Brain microvascular endothelial cell (primary cell): ENCODE measurements around the gene MIAT.
A peak's percentile ranks its signal among the peaks of the same experiment; 100 is the strongest.

Experiments
- DNase-seq: peaks from one replicate; pipeline ENCODE4 v3.0.0-alpha.2; 2020
- H3K27ac ChIP-seq: fragments of 250-450 bp; sonication (Bioruptor Pico); 2 replicates; pipeline ENCODE4 v1.5.1; 2020; ENCODE audit warnings: mild to moderate bottlenecking, moderate library complexity
- H3K27me3 ChIP-seq: fragments of 250-450 bp; sonication (Bioruptor Pico); replicated peaks from 2 replicates; pipeline ENCODE4 v1.5.1; 2020; ENCODE audit warnings: mild to moderate bottlenecking
- H3K36me3 ChIP-seq: fragments of 250-450 bp; sonication (Bioruptor Pico); replicated peaks from 2 replicates; pipeline ENCODE4 v1.5.1; 2020; ENCODE audit warnings: mild to moderate bottlenecking
- H3K4me3 ChIP-seq: 2 replicates; pipeline ENCODE4 v1.5.1; 2011; ENCODE audit warnings: low read depth, mild to moderate bottlenecking, control low read depth, low read length, moderate library complexity
- CTCF ChIP-seq: IDR thresholded peaks from 2 replicates; pipeline ENCODE4 v1.5.1; 2011; ENCODE audit warnings: low read depth, mild to moderate bottlenecking, moderate library complexity, low read length, control low read depth, inconsistent platforms; ENCODE audit errors: missing control alignments
- in situ Hi-C: cut with HindIII; loops from 2 replicates; pipeline ENCODE4 v1.10.0; 2017; ENCODE audit warnings: low sequenced_read_pairs, low pct_ligation_motif_present

MIAT gene

GRCh38 chr22:26712158-26712557 lies 54.8 kb downstream of the MIAT start:
- Histone ChIP-seq H3K4me3 (no peak overlapping the region), H3K27me3 (no peaks in the 10 kb centered on the region), H3K36me3 (no peaks in the 10 kb centered on the region), H3K27ac (no peak overlapping the region)
- TF ChIP-seq CTCF = no peak
- in situ Hi-C loops = no loop called here
- DNase-seq = no peak

GRCh38 chr22:26713823-26714449 lies 56.5 kb downstream of the MIAT start:
- TF ChIP-seq CTCF = no peak
- in situ Hi-C loops = no loop called here
- Histone ChIP-seq H3K27ac (peak overlapping the region; percentile 60), H3K4me3 (no peak overlapping the region), H3K36me3 (no peaks in the 10 kb centered on the region), H3K27me3 (no peaks in the 10 kb centered on the region)
- peak; percentile 69 for DNase-seq

- no peak overlapping the region for H3K27ac ChIP-seq
- no peaks in the 10 kb centered on the region for H3K27me3 ChIP-seq
- in situ Hi-C loops = no loop called here
- no peak for TF ChIP-seq CTCF
- H3K4me3 ChIP-seq = no peak overlapping the region
- no peak for DNase-seq
- no peaks in the 10 kb centered on the region for H3K36me3 ChIP-seq
Measured at GRCh38 chr22:26714971-26715370, 57.6 kb downstream of the MIAT start.

GRCh38 chr22:26715392-26715936 lies 58.1 kb downstream of the MIAT start:
- H3K4me3 ChIP-seq = no peak overlapping the region
- no peak for DNase-seq
- H3K36me3 ChIP-seq = no peaks in the 10 kb centered on the region
- TF ChIP-seq CTCF = no peak
- H3K27me3 ChIP-seq = no peaks in the 10 kb centered on the region
- no peak overlapping the region for H3K27ac ChIP-seq
- in situ Hi-C loops = no loop called here

GRCh38 chr22:26718488-26718887 lies 61.1 kb downstream of the MIAT start:
- Histone ChIP-seq H3K4me3 (no peak overlapping the region), H3K27ac (peak overlapping the region; percentile 47), H3K27me3 (no peaks in the 10 kb centered on the region), H3K36me3 (no peaks in the 10 kb centered on the region)
- no peak for DNase-seq
- in situ Hi-C loops = no loop called here
- TF ChIP-seq CTCF = no peak

GRCh38 chr22:26718905-26719304 lies 61.5 kb downstream of the MIAT start:
- no peak for TF ChIP-seq CTCF
- H3K4me3 ChIP-seq = no peak overlapping the region
- no peaks in the 10 kb centered on the region for H3K27me3 ChIP-seq
- in situ Hi-C loops = no loop called here
- peak overlapping the region; percentile 47 for H3K27ac ChIP-seq
- DNase-seq = peak; percentile 85
- H3K36me3 ChIP-seq = no peaks in the 10 kb centered on the region
